Stimulated activated CD8-positive, alpha-beta memory T cell treated with anti-CD3 and anti-CD28 coated beads, Interleukin-4, amount 100 ng/mL, for 24 hours (primary cell): Measurements from ENCODE around the gene ZNRF1.

Experiments used
- DNase-seq: peaks from one replicate; pipeline ENCODE4 v3.0.0-alpha.2; 2020; ENCODE audit warnings: low read depth

ZNRF1 gene

DNA sequence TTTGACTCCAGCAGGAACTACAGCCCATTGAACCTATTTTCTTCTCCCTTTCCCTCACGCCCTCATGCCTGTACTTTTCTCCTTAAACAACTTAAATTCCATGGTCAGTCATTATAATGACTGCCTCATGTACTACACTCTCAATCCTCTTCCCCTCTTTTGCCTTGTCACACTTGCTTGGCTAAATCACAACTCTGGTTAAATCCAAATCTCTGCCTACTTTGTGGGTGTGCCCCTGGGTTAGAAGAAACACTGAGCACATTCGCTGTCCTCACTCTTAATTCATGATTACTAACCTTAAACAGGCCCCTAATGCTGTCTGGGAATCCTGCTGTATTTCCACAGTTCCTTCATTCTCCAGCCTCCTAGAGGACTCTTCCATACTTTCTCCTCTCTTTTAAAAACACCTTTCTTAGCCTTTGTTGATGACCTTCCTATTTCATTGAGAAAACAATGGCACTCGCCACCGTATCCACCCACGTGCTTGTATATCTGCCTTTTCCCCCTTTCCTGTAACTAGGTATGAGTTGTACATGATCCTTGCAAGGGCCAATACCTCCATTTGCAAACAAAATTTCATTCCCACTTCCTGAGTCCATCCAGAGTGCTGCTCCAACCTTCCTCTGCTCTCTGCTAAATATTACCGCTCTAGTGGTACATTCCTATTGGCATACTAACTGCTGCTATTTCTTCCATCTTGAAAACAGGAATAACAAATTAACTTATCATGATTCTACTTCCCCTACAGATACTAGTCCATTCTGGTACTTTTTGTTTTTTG is 28.9 kb downstream of the ZNRF1 start:
- no peak for DNase-seq

GRCh38 chr16:75028544-75029135 is 29.8 kb downstream of the ZNRF1 start:
- DNase-seq: no peak

- DNase-seq: no peak
Measured at GRCh38 chr16:75029854-75030253, 31.0 kb downstream of the ZNRF1 start.

DNA sequence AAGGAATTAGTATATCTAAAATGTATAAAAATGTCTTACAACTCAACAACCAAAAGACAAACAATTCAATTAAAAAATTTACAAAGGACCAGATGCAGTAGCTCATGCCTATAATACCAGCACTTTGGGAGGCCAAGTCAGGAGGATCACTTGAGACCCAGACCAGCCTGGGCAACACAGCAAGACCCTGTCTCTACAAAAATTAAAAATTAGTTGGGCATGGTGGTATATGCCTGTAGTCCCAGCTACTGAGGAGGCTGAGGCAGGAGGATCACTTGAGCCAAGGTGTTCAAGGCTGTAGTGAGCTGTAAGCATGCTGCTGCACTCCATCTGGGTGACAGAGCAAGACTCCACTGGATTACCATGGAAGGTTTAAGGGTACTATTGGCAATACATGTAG is 33.8 kb downstream of the ZNRF1 start:
- no peak for DNase-seq

DNA sequence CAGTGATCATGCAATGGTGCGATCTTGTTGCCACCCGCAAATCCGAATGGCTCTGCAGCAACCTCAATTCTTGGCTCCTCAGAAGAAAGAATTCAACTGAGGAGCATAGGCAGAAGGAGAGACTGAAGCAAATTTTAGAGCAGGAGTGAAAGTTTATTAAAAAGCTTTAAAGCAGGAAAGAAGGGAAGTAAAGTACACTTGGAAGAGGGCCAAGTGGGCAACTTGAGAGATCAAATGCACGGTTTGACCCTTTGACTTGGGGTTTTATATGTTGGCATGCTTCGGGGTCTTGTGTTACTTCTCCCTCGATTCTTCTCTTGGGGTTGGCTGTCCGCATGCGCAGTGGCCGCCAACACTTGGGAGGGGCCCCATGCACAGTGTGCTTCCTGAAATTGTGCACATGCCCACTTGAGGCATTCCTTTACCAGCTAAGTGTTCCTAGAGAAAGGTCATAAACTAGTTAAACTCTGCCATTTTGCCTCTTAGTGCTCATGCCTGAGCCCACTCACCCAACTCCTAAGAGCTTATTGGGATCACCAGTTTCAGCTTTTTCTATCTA is 36.7 kb downstream of the ZNRF1 start:
- DNase-seq: no peak

- no peak for DNase-seq
Measured at GRCh38 chr16:75038036-75038858, 39.4 kb downstream of the ZNRF1 start.

- no peak for DNase-seq
Measured at GRCh38 chr16:75039941-75040340, 41.1 kb downstream of the ZNRF1 start.

GRCh38 chr16:75042426-75043174 is 43.8 kb downstream of the ZNRF1 start:
- DNase-seq: no peak

DNA sequence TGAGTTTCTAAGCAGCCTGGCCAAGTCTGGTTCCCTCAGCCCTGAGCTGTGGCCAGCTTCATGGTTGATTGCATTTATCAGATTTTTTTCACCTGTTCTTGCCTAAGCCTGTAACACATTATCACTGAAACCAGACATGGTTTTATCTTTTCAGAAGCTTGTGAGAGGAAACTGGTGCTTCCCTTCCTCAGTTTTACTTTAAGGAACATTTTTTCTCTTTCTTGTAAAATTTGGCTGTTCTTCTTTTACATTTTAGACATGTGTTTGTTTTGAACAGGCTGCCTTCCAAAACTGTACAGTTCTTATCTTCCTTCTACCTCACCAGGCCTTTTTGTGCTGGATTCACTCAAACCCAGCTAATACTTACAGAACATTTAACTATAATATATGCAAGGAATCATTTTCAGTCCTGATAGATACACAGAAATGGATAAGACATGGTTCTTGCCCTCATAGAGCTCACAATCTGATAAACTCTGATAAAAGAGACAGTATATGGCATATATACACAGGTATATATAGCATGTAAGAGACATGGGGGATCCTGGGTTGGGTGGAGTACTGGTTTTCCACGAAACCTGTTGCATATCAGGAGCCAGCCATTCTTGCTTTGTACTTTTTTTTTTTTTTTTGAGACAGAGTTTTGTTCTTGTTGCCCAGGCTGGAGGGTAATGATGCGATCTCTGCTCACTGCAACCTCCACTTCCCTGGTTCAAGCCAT is 44.5 kb downstream of the ZNRF1 start:
- no peak for DNase-seq

- DNase-seq: no peak
Measured at GRCh38 chr16:75044800-75045361, 46.1 kb downstream of the ZNRF1 start.

- DNase-seq: no peak
Measured at GRCh38 chr16:75045424-75045823, 46.6 kb downstream of the ZNRF1 start.

GRCh38 chr16:75048054-75048453 is 49.2 kb downstream of the ZNRF1 start:
- DNase-seq: no peak

DNA sequence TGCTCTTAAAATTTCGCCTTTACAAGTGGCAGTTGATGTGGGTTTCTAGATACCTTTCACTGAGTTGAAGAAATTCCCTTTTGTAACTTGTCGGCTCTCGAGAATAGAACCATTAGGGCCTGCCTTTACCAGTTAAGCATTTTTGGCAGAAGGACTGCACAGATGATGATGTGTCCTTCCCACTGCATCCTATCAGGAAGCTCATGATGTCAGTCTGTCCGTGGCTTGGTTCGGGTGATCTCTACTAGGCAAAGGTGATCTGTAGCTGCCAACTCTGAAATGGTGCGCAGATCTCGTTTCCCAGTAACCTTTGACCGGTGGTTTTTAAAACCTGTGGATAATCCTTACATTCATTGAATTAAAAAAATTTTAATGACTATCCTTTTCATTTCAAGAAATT is 49.7 kb downstream of the ZNRF1 start:
- no peak for DNase-seq

- DNase-seq: no peak
Measured at GRCh38 chr16:75052481-75053202, 53.8 kb downstream of the ZNRF1 start.

GRCh38 chr16:75053791-75054555 is 55.1 kb downstream of the ZNRF1 start:
- no peak for DNase-seq

- no peak for DNase-seq
Measured at GRCh38 chr16:75054556-75054947, 55.7 kb downstream of the ZNRF1 start.

- DNase-seq: no peak
Measured at GRCh38 chr16:75058806-75059205, 60.0 kb downstream of the ZNRF1 start.

GRCh38 chr16:75059411-75059810 is 60.6 kb downstream of the ZNRF1 start:
- no peak for DNase-seq

GRCh38 chr16:75060723-75061122 is 61.9 kb downstream of the ZNRF1 start:
- no peak for DNase-seq

GRCh38 chr16:75061669-75062068 is 62.8 kb downstream of the ZNRF1 start:
- no peak for DNase-seq
